ENCODE results near the gene RBM33.

RBM33 gene

GRCh38 chr7:155824227-155824886, 179.9 kb downstream of the RBM33 start:
- DNase-seq (ENCODE audit: low read depth in 2 of 2) = no peak

DNA sequence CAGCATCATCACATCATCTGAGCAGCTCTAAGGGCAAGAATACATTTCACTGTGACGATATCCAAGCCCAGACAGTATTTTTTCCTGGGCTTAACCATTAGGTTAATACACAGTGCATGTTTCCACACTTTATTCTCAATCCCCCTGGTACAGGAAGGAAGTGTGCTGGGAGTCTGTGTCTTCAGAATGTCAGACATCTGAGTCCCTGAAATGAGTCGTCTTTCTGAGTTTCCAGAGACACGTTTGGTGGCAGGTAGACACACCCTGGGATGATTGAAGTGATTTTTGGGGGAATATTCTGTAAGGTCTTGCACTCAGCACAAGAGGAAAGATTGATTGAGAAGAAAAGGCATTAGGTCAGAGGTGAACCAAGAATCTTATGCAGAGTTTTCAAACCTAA, 180.9 kb downstream of the RBM33 start:
- DNase-seq (ENCODE audit: low read depth in 2 of 2) = no peak

DNA sequence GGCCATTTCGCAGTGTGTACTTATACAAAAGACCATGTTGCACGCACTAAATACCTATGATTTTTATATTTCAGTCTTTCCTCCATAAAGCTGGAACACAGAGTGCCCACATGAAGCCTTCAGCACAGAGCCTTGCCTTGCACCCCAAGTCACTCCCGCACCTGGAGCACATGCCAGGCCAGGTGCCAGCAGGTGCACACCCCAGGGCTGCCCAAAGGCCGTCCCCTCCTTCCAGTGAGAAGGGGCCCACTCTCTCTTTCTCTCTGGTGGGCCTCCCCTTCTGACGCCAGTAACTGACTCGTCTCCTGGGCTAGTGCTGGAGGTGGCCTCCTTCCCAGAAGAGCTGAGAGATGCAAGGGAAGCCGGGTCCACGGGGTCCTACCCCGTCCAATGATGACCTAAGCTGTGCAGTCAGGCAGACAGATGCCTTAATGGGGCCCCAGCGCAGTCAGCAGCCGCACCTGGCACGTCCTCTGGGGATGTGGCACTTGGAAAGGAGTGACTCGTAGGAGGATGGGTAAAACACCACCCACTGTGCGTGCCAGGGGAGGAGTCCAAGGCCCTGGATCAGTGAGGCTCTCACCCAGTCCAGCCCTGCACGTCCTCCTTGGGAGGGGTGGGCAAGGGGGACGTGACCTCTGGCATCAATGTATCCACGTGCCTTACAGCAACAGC, 185.5 kb downstream of the RBM33 start:
- DNase-seq (ENCODE audit: low read depth in 2 of 2) = no peak

Measured in fibroblast of skin of left quadriceps (primary cell).